WI38 (cell line): Measurements from ENCODE around the gene UPF2.

Source experiments
- H3K4me3 ChIP-seq: 2 replicates; pipeline ENCODE4 v1.5.1; 2011; ENCODE audit warnings: low read depth, mild to moderate bottlenecking, control low read depth, low read length
- TF ChIP-seq, protein P1 (sequence below): IDR thresholded peaks from 2 replicates; pipeline ENCODE4 v1.5.1; 2012; ENCODE audit warnings: low read depth, mild to moderate bottlenecking, control low read depth, low read length

The UPF2 gene

DNA sequence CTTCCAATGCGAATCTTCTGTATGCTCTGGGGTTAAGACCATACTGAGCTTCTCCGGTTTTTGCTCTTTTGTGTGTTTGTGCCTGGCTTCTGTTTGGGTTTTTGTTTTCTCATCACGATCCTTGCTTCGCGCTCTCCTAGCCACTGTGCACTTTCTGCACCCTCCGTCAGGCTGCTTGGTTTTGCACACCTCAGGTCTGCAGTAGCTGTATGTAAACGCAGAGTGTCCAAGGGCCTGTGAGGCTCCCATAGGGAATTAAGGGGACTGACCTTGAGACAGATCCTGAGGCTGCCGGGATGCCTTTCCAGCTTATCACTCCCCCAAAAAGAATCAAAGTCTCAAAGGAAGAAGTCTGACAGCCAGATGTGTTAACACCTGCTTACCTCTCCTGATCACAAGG lies 124.2 kb downstream of the UPF2 start:
- TF ChIP-seq, protein P1, sequence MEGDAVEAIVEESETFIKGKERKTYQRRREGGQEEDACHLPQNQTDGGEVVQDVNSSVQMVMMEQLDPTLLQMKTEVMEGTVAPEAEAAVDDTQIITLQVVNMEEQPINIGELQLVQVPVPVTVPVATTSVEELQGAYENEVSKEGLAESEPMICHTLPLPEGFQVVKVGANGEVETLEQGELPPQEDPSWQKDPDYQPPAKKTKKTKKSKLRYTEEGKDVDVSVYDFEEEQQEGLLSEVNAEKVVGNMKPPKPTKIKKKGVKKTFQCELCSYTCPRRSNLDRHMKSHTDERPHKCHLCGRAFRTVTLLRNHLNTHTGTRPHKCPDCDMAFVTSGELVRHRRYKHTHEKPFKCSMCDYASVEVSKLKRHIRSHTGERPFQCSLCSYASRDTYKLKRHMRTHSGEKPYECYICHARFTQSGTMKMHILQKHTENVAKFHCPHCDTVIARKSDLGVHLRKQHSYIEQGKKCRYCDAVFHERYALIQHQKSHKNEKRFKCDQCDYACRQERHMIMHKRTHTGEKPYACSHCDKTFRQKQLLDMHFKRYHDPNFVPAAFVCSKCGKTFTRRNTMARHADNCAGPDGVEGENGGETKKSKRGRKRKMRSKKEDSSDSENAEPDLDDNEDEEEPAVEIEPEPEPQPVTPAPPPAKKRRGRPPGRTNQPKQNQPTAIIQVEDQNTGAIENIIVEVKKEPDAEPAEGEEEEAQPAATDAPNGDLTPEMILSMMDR: no peak
- H3K4me3 ChIP-seq: no peak overlapping the region

DNA sequence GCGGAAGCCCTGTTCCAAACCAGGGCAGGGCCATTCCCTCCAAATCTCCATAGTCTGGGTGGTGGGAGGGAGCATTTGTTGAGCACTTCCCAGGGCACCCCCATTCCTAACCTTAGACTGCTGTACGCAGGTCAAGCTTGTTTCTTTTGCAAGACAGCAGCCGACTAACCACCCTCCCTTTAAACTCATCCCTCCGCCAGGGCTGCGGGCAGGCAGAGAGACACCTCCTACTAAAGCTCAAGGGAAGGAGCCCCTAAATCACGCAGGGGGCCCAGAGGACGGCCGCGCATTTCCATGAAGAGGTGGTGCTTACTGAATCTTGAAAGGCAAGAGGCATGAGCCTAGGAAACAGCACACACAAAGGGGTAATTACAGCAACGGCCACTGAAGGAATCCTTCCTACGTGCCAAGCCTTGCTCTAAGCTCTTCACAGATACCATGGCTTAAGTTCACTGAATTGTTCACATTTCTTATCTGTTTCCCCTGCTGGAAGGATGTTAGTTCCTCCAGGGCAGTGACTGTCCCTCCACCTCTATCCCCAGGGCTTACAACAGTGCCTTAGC lies 129.4 kb downstream of the UPF2 start:
- H3K4me3 ChIP-seq: no peak overlapping the region
- TF ChIP-seq, protein P1: no peak

DNA sequence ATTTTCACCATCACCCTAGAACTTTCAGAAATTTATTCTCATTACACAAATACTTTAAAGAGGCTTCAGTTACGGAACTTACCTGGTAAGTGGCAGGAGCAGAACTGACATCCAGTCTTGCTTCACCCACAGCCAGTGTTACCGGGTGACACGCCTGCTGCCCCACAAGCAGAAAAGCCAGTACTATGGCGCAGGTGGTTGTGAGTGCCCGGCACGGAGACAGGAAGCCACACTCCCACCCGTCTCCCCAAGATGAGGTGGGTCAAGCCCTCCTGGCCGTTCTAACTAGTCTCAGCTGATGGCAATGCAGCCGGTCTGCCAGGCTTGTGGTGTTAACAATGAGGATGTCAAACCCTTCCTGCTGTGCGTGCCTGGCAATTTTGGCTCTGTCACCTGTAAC lies 132.5 kb downstream of the UPF2 start:
- TF ChIP-seq, protein P1: no peak
- H3K4me3 ChIP-seq: no peak overlapping the region

DNA sequence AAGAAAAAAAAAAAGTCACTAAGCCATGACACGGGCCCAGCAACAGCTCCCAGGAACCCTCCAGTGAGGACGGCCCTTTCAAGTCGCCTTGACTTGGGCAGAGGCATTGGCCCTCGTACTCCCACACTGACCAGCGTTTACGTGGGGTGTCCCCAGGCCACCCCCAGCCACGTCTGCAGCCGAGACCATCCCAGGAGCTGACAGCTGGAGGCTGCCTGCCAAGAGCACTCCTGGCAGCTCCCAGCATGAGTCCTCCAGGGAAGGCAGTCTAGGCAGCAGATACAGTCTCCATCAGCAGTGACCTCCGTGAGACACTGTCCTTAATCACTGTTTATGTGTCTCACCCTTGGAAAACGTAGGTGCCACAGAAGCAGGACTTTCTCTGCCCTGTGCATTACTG lies 133.0 kb downstream of the UPF2 start:
- TF ChIP-seq, protein P1: no peak
- no peak overlapping the region for H3K4me3 ChIP-seq

DNA sequence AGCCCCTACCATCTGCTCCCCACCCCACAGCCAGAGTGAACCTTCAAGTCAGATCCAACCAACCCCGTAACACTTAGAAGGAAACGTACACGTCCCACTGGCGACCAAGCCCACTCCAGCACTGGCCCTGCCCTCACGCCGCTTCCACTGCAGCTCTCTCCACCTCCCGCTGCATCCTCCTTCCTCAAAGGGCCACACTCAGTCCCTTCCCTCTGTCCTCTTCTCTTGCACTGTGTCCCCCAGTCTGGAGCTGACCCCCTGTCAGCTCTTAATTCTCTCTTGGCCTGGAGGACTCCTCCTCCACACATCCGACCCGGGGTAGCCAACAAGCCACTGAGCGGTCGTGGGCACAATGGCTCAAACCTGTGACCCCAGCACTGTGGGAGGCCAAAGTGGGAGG lies 133.6 kb downstream of the UPF2 start:
- TF ChIP-seq, protein P1: no peak
- no peak overlapping the region for H3K4me3 ChIP-seq

DNA sequence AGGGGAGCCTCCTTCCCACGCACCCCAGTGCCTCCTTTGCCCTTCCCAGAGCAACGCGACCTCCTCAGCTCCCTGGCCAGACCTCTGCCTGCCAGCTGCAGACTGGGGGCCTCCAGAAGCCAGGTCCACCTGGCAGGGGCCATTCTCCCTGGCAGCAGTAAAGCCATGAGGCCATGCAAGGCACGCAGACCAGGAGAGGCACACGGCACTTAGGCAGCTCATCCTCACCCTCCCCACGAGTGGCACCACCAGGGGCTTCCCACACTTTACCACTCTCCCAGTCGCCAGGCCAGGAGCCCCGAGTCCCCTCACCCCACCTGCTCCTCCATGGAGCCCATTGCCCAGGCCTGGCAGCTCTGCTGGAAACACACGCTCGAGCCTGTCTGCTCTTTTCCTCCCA lies 134.1 kb downstream of the UPF2 start:
- TF ChIP-seq, protein P1: no peak
- H3K4me3 ChIP-seq: no peak overlapping the region

DNA sequence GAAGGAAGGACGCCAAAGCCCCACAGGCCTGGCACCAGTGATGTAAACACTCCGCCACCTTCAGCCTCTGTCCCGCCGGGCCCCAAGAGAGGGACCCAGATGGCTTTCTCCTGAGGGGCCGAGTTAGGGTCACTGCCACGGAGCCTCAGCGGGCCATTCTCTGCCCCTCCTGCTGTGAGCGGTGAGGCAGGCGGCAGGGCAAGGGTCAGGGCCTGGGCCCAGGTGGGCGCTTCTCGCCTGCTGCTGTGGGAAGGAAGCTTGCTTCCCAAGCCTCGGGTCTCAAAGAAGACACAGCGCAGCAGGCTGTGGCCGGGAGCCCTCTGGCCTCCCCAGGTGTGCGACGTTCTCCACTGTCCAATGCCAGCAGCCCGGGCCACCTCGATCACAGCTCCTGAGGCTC lies 134.7 kb downstream of the UPF2 start:
- H3K4me3 ChIP-seq: no peak overlapping the region
- TF ChIP-seq, protein P1: no peak
